NB4 (cell line): Measurements from ENCODE around the gene RNF157.

ENCODE experiments used
- DNase-seq: peaks from one replicate; pipeline ENCODE4 v3.0.0; 2010; ENCODE audit warnings: low read depth
- H3K4me3 ChIP-seq: one replicate; pipeline ENCODE4 v1.5.1; 2011; ENCODE audit warnings: mild to moderate bottlenecking, low read depth, low read length, moderate library complexity
- MYC ChIP-seq: IDR thresholded peaks from 2 replicates; pipeline ENCODE4 v1.6.1; 2011; ENCODE audit warnings: low read depth, low read length
- POLR2A ChIP-seq: IDR thresholded peaks from 2 replicates; pipeline ENCODE4 v1.6.1; 2011; ENCODE audit warnings: mild to moderate bottlenecking; ENCODE audit not compliant: insufficient read length; ENCODE audit errors: extremely low read depth
- TF ChIP-seq, protein P1 (sequence below): IDR thresholded peaks from one replicate; pipeline ENCODE4 v1.5.1; 2012; ENCODE audit warnings: low read depth, low read length
- TF ChIP-seq, protein P2 (sequence below): IDR thresholded peaks from 2 replicates; pipeline ENCODE4 v1.6.1; 2011; ENCODE audit warnings: low read depth, low read length

The RNF157 gene

DNA sequence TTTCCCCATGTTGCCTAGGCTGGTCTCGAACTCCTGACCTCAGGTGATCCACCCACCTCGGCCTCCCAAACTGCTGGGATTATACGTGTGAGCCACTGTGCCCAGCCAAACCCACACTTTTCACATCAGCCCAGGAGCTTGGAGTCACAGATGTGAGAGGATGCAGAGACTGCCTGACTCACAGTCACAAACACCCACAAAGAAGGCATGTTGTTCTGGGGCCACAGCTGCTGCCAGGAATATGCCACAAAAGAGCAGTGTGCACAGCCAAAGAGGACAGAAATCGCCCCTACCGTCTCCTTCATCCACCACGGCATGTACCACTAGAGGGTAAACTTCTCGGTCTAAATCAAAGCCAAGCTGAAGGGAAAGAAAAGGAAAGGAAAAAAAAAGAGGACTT is 74.1 kb downstream of the RNF157 start:
- no peak for DNase-seq
- no peak overlapping the region for H3K4me3 ChIP-seq
- TF ChIP-seq, protein P1, sequence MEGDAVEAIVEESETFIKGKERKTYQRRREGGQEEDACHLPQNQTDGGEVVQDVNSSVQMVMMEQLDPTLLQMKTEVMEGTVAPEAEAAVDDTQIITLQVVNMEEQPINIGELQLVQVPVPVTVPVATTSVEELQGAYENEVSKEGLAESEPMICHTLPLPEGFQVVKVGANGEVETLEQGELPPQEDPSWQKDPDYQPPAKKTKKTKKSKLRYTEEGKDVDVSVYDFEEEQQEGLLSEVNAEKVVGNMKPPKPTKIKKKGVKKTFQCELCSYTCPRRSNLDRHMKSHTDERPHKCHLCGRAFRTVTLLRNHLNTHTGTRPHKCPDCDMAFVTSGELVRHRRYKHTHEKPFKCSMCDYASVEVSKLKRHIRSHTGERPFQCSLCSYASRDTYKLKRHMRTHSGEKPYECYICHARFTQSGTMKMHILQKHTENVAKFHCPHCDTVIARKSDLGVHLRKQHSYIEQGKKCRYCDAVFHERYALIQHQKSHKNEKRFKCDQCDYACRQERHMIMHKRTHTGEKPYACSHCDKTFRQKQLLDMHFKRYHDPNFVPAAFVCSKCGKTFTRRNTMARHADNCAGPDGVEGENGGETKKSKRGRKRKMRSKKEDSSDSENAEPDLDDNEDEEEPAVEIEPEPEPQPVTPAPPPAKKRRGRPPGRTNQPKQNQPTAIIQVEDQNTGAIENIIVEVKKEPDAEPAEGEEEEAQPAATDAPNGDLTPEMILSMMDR, result no peak
- no peak for TF ChIP-seq MYC
- TF ChIP-seq POLR2A, result no peak
- TF ChIP-seq, protein P2, sequence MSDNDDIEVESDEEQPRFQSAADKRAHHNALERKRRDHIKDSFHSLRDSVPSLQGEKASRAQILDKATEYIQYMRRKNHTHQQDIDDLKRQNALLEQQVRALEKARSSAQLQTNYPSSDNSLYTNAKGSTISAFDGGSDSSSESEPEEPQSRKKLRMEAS, result no peak

DNA sequence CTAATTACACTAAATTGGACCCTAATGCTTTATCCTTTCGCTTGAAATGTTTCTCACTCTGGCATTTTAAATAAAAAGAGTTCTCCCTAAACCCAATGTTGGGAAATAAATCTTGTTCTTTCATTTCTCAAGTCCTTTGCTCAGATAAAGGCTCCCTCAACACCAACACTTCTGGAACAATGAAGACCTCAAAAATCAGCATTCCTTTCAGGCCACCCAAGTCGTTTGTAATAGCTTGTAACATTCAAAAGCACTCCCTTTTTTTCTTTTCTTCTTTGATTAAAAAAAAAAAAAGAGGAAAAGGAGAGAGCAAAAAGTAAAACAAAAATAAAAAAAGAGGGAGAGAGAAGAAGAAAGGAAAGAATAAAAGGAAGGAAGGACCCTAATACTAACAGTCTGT is 76.0 kb downstream of the RNF157 start:
- TF ChIP-seq POLR2A (no peak), MYC (no peak)
- TF ChIP-seq, protein P2, result no peak
- TF ChIP-seq, protein P1, result no peak
- no peak for DNase-seq
- H3K4me3 ChIP-seq, result no peak overlapping the region

DNA sequence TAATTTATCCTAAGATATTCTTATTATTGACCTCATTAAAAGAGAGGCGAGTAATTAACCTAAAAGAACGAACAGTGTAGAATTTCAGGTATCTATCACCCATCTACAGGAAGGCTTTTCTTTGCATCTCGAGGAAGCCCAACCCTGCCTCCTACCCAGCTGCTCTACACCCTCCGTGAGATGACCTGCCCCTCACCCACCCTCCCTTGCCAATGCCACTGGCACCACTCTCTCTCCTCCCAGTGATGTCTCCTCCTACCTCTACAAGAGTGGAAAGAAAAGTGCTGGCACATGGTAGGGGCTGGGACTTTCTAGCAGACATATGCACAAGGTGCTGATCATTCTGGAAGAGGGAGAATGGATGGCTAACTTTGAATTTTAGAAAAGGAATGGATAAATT is 76.4 kb downstream of the RNF157 start:
- no peak for DNase-seq

DNA sequence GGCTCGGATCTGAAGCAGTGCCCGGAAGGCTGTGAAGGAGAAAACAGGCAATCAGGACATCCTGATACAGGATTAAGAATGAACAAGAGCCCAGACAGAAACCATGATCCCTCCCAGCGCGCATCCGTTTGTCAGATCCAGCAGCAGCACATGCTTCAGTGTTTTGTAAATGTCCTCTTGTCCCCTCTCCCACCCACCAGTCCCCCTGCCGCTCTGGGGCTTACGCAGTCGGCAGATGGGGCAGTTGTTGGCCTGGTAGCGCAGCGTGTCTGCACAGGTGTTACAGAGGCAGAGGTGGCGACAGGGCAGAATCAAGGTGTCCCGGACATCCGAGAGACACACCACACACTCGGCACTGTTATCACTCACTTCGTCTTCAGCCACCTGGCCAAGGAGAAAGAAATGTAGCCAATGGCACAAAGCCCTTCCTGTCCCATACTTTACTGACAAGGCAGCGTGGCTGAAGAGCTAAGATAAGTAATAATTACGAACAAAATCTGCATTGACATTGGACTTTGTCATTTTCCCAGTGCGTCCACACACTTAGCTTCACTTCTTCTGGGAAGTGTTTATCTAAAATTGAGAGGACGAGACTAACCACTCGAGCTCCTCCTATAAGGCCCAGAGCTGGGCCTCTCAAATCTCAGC is 78.5 kb downstream of the RNF157 start:
- DNase-seq, result no peak
- H3K4me3 ChIP-seq, result no peak overlapping the region
- TF ChIP-seq, protein P1, result no peak

More for the DNA sequence above, 76.4 kb downstream of the RNF157 start:
- TF ChIP-seq, protein P1, result no peak
- TF ChIP-seq MYC, result no peak
- TF ChIP-seq, protein P2, result no peak
- no peak for TF ChIP-seq POLR2A
- no peak overlapping the region for H3K4me3 ChIP-seq

DNA sequence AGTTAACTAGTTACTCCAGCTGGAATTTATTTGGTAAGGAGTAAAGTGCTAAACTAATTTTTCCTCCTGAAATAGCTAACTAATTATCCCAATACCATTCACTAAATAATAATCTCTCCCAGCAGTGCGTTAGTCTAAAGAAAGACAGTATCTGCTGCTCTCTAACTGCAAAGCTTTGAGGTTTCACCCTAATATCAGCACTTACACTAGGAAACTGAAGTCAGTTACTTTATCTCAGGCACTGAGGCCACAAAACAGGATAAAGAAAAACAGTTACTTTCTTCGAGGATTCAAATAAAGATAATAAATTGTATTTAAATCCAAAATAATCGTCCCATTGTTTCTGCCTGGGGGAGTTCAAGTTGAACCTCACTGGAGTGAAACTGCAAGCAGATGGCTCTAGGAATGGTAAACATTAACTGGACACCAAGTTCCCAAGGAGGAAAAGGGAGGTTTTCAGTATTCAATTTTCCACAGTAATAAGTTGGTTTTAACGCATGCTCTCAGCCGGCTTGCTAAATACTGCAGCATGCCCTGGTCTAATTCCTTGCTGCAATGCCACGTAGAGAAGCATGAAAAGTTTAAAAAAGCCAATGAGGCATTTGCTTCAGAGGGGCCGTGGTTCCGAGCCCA is 79.3 kb downstream of the RNF157 start:
- TF ChIP-seq, protein P1, result no peak
- TF ChIP-seq, protein P2, result no peak
- no peak for TF ChIP-seq MYC
- no peak for TF ChIP-seq POLR2A
- H3K4me3 ChIP-seq, result no peak overlapping the region
- no peak for DNase-seq

DNA sequence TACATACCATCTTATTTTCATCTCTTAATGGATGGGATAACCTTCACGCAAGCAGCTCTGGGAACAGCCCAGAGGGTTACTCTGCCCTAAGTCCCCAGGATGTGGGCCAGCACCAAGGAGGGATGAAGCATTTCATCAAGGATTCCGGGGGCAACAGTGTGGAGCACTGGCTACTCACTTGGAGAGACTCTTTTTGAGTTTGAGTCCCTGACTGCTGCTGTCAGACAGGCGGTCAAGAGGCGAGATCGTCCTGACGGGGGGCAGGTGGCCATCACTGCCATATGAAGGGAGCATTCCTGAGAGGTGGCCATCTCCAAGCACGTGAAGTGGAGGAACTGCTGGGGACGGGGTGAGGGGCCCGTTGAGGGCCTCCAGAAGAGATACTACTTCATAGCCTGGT is 81.1 kb downstream of the RNF157 start:
- TF ChIP-seq, protein P1, result no peak
- TF ChIP-seq MYC, result no peak
- no peak overlapping the region for H3K4me3 ChIP-seq
- DNase-seq, result no peak
